Measurements from ENCODE around the gene AGAP3.

AGAP3 gene

DNA sequence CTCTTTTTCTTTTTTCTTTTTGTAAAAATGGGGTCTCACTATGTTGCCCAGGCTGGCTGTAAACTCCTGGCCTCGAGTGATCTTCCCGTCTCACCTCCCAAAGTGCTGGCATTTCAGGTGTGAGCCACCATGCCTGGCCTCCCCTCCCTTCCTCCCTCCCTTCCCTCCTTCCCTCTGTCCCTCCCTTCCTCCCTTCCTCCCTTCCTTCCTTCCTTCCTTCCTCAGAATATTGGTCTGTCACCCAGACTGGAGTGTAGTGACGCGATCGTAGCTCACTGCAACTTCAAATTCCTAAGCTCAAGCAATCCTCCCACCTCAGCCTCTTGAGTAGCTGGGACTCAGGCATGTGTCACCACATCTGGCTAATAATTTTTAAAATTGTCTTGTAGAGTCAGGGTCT lies 8.4 kb downstream of the AGAP3 start:
- H3K36me3 ChIP-seq (ENCODE audit: insufficient read depth, low read depth, low read length): peaks cover 17% of the 10 kb centered on the region; the same call in 1 of the 2 replicates
- H3K4me1 ChIP-seq (ENCODE audit: insufficient read depth, low read length): peaks cover 2% of the 10 kb centered on the region
- no peak overlapping the region for H3K9ac ChIP-seq (ENCODE audit: low read depth, low read length)
- no peaks in the 10 kb centered on the region for H3K9me3 ChIP-seq (ENCODE audit: insufficient read depth, low read depth, low read length)
- H3K27ac ChIP-seq (ENCODE audit: low read length): no peak overlapping the region
- peaks cover 3% of the 10 kb centered on the region; the same call in 1 of the 2 replicates for H3K27me3 ChIP-seq (ENCODE audit: insufficient read depth, low read length)
- H3K4me3 ChIP-seq (ENCODE audit: low read length): no peak overlapping the region

DNA sequence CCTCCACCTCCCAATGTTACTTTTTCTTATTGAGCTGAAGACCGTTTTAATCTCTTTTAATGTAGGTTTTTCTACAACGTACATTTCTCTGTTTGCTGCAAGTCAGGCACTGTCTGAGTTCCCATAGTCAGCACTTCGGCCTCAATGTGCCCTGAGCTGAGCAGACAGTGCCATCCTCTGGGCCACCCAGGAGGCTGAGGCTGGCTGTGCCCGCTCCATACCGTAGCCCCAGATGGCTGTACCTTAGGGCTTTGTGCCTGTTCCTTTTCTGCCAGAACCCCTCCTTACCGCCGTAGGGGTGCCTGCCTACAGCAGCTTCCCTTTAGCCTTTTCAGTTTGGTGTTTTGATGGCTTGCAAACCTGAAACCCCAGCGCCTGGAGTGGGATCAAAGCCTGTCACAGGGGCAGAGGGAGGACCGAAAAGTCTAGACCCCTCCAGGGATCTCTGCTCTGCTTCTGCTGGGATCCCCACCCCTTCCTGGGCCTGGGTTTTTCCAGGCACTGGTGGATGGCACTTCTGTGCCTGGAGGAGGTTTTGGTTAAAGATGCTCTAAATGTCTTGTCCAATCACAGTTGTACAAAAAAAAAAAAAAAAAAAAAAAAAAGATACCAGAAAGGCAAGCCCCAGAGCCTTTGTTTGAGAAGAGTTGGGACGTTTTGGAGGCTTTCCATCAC lies 9.0 kb downstream of the AGAP3 start:
- H3K9ac ChIP-seq (ENCODE audit: low read depth, low read length): no peak overlapping the region
- no peak overlapping the region for H3K4me3 ChIP-seq (ENCODE audit: low read length)
- no peaks in the 10 kb centered on the region for H3K27me3 ChIP-seq (ENCODE audit: insufficient read depth, low read length)
- no peak overlapping the region for H3K27ac ChIP-seq (ENCODE audit: low read length)
- H3K4me1 ChIP-seq (ENCODE audit: insufficient read depth, low read length): no peaks in the 10 kb centered on the region
- H3K9me3 ChIP-seq (ENCODE audit: insufficient read depth, low read depth, low read length): no peaks in the 10 kb centered on the region
- peaks cover 17% of the 10 kb centered on the region; the same call in 1 of the 2 replicates for H3K36me3 ChIP-seq (ENCODE audit: insufficient read depth, low read depth, low read length)

DNA sequence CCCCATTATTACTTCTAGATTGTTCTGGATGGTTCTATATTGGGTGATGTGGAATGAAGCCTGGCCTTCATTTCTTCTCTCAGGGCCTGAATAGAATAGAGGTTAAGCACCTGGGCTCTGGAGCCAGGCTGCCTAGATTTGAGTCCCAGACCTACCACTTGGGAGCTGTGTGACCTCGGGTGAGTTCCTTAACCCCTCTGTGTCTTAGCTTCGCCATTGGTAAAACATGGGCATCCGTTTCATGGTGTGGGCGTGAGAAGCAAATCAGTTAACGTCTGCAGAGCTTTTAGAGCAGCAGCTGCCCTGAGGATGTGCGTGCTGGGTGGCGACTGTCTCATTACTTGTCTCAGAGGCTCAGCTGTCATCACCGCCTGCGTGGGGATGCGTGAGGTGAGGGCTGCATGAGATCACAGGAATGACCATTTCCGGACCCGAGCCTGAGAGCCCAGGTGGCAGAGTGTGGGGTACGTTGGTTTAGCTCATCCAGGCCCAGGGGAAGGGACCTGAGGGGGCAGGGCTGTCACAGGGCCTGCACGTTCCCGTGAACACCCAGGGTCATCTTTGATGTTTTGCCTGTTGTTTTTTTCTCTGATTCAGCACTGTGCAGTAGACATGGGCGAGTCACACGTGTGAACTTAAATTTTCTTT lies 9.7 kb downstream of the AGAP3 start:
- Histone ChIP-seq H3K27me3 (ENCODE audit: insufficient read depth, low read length) (no peaks in the 10 kb centered on the region), H3K9ac (ENCODE audit: low read depth, low read length) (no peak overlapping the region), H3K4me1 (ENCODE audit: insufficient read depth, low read length) (no peaks in the 10 kb centered on the region), H3K36me3 (ENCODE audit: insufficient read depth, low read depth, low read length) (peaks cover 17% of the 10 kb centered on the region; the same call in 1 of the 2 replicates), H3K27ac (ENCODE audit: low read length) (no peak overlapping the region), H3K9me3 (ENCODE audit: insufficient read depth, low read depth, low read length) (no peaks in the 10 kb centered on the region), H3K4me3 (ENCODE audit: low read length) (no peak overlapping the region)

DNA sequence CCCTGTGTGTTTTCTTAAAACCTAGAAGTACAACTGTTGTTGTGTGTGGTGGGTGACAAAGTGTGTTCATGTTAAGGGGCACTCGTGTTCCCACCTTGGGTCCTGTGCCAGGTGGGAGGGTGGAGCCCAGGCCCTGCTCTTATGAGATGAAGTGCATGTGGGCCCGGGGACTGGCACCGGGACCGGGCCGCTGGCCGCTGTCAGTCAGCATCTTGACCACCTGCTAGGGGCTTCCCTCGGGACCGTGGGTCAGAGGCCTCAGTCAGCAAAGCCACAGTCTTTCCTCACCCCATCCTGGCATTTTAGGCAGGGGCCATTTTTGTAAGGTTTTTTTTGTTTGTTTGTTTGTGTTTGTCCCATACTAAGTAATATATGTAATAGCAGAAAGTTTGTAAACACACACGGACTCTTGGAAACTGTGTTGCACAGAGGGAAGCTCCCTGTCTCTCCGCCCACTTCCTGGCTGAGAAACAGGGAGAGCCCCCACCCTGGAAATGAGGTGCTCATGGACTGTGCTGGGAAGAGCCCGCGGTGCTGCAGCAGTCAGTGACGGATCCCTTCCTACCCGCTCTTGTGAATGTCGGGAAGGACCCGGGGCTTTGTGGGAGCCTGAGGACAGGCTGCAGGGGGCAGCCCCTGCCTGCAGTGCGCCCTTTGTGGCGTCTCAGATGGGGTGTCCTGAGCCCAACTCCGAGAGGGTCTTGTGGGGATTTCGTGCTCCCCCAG lies 13.4 kb downstream of the AGAP3 start:
- H3K9me3 ChIP-seq (ENCODE audit: insufficient read depth, low read depth, low read length): no peaks in the 10 kb centered on the region
- H3K27me3 ChIP-seq (ENCODE audit: insufficient read depth, low read length): no peaks in the 10 kb centered on the region
- peaks cover 18% of the 10 kb centered on the region for H3K4me1 ChIP-seq (ENCODE audit: insufficient read depth, low read length)
- no peak overlapping the region for H3K9ac ChIP-seq (ENCODE audit: low read depth, low read length)
- no peak overlapping the region for H3K4me3 ChIP-seq (ENCODE audit: low read length)
- no peak overlapping the region for H3K27ac ChIP-seq (ENCODE audit: low read length)
- H3K36me3 ChIP-seq (ENCODE audit: insufficient read depth, low read depth, low read length): 0 out of 2 replicates have a peak, but pooled peaks cover 3% of the 10 kb centered on the region

DNA sequence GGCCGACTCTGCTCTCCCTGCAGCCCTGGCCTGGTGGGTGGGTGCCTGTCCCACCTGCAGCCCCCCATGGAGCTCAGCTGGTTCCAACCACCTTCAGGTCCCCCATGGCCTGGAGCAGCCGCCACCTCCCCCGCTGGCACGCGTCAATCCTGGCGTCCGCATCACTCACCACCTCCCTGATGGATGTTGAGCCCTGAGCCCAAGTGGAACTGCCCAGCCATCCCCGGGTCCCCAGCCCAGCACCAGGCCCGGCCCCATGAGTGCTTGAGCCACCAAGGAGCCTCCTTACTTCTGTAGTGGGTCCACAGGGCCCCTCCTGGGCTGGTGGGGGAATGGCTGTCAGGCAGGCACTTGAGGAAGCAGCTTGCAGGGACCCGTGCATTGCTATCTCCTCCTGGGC lies 14.6 kb downstream of the AGAP3 start:
- Histone ChIP-seq H3K27ac (ENCODE audit: low read length) (no peak overlapping the region), H3K4me3 (ENCODE audit: low read length) (no peak overlapping the region), H3K4me1 (ENCODE audit: insufficient read depth, low read length) (peaks cover 25% of the 10 kb centered on the region), H3K9ac (ENCODE audit: low read depth, low read length) (no peak overlapping the region), H3K27me3 (ENCODE audit: insufficient read depth, low read length) (no peaks in the 10 kb centered on the region), H3K9me3 (ENCODE audit: insufficient read depth, low read depth, low read length) (no peaks in the 10 kb centered on the region), H3K36me3 (ENCODE audit: insufficient read depth, low read depth, low read length) (0 out of 2 replicates have a peak, but pooled peaks cover 2% of the 10 kb centered on the region)

DNA sequence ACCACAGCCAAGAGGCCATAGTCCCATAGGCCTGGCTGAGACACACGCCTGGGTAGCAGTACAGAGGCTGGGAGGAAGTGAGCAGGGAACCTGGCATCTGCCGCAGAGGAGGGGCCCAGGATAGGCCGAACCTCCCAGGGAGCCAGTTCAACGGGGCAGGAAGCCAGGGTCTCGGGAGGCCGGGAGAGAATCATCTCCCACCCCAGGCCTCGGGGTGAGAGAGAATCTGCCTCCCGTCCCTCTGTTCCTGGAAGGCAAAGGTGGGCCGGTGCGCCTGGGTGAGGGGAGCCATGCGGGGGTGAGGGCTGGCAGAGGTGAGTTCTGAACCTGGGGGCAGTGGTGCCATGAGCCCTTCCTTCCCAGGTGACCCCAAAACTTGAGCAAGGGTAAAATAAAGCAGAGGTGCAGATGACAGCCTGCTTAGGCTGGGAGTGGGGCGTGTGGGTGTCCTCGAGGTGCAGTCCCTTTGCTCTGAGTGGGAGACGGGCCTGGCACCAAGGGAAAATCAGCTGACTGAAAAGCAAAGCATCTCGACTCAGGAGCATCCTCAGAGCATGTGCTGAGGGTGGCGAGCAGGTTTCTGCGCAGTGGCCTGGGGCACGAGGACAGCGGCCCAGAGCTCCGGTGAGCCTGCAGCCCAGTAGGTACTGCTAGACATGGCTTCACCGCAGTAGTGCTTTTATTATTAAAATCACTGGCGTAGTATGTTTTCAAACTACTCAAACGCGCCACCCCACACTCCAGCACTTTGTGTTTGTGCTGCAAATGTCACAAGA lies 15.5 kb downstream of the AGAP3 start:
- no peak overlapping the region for H3K9ac ChIP-seq (ENCODE audit: low read depth, low read length)
- no peaks in the 10 kb centered on the region for H3K27me3 ChIP-seq (ENCODE audit: insufficient read depth, low read length)
- H3K27ac ChIP-seq (ENCODE audit: low read length): no peak overlapping the region
- H3K4me3 ChIP-seq (ENCODE audit: low read length): no peak overlapping the region
- H3K4me1 ChIP-seq (ENCODE audit: insufficient read depth, low read length): peaks cover 25% of the 10 kb centered on the region
- H3K9me3 ChIP-seq (ENCODE audit: insufficient read depth, low read depth, low read length): no peaks in the 10 kb centered on the region
- no peaks in the 10 kb centered on the region for H3K36me3 ChIP-seq (ENCODE audit: insufficient read depth, low read depth, low read length)

DNA sequence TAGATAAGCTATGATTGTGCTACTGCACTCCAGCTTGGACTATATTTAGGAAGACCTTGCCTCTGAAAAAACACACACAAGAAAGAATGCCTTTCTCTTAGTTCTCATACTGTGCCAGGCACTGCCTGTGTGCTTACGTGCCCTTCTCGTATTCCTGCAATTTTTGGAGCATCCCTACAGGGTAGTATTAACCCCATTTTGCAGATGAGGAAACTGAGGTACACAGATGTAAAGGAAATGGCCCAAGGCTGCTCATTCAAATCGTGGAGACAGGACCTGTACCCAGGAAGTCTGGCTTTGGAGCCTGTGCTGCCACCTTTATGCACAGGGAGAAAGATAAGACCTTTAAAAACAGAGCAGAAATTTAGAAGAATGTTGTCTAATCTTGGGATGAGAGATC lies 16.7 kb downstream of the AGAP3 start:
- Histone ChIP-seq H3K4me3 (ENCODE audit: low read length) (no peak overlapping the region), H3K4me1 (ENCODE audit: insufficient read depth, low read length) (peaks cover 25% of the 10 kb centered on the region), H3K9me3 (ENCODE audit: insufficient read depth, low read depth, low read length) (no peaks in the 10 kb centered on the region), H3K9ac (ENCODE audit: low read depth, low read length) (no peak overlapping the region), H3K27me3 (ENCODE audit: insufficient read depth, low read length) (no peaks in the 10 kb centered on the region), H3K36me3 (ENCODE audit: insufficient read depth, low read depth, low read length) (no peaks in the 10 kb centered on the region), H3K27ac (ENCODE audit: low read length) (no peak overlapping the region)

DNA sequence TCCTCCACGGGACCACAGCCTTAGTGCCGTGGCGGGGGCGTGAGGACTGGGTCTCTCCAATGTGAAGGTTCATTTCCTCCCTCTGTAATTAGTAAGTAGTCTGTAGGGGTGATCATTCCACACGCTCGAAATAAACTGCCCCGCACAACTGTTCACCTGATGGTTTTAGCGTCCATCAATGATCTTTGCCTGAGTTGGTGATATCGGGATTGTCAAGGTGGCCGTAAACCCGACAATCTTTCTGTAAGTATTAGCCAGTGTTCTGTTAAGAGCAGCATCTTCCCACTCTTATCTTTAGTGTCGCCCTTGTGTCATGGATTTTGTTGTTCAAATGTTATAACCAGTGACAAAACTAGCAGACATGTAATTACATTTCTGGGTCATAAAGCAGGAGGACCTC lies 17.7 kb downstream of the AGAP3 start:
- Histone ChIP-seq H3K27ac (ENCODE audit: low read length) (peak overlapping the region; percentile 4), H3K27me3 (ENCODE audit: insufficient read depth, low read length) (no peaks in the 10 kb centered on the region), H3K9ac (ENCODE audit: low read depth, low read length) (peak overlapping the region; percentile 49; the same call in 1 of the 2 replicates), H3K36me3 (ENCODE audit: insufficient read depth, low read depth, low read length) (no peaks in the 10 kb centered on the region), H3K9me3 (ENCODE audit: insufficient read depth, low read depth, low read length) (no peaks in the 10 kb centered on the region), H3K4me3 (ENCODE audit: low read length) (peak overlapping the region; percentile 60; the same call in 1 of the 2 replicates), H3K4me1 (ENCODE audit: insufficient read depth, low read length) (peaks cover 25% of the 10 kb centered on the region)

DNA sequence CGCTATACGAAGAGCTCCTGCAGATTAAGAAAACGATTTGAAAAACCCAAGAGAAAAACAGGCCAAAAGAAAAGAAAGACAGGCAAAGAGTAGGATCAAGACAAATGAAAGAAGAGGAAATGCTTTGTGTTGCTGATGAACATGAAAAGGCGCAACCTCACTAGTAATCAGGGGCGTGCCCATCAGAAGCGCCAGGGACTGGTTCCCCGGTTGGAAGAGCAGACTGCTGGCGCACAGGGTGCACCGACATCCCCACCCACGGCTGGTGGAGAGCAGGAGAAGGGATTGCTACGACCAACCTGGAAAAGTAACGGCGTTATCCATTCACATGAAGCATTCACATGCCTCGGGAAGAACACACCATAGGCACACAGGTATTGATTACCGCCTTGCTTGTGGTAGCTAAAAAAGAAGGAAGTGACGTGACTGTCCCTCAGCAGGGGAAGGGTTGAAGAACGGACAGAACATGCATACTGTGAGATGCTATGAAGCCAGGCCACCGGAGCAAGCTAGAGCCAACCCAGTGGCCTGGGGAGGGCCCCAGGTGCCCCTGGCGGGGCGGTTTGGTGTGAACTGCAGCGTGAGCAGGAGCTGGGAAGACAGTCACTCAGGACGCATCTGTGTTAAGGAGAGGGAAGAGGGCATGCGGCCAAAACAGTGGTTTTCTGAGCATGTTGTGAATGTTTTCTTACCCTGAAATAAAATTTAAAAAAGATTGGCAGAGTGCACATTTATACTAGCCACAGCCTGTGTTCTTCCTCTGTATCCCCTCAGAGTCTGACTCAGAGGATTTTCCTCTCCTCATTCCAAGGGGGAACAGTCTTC lies 18.3 kb downstream of the AGAP3 start:
- H3K27ac ChIP-seq (ENCODE audit: low read length): peak overlapping the region; percentile 43

DNA sequence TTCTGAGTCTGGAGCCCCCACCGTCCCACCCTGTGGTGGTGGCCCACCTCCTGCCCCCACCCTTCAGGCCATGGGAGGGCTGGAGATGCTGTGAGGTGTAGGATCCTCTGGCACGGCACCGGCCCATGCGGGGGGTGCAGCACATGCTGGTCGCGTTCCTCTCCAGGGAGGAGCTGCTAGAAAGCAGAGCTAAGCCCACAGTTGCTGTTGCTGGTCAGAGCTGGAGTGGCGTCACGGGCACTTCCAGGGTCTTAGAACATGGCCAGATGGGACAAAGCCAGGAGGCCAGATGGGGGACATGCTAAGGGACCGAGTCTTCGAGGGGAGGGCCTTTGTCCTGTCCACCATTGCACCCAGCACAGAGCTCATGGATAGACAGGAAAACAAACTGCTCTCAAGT lies 21.6 kb downstream of the AGAP3 start:
- Histone ChIP-seq H3K27me3 (ENCODE audit: insufficient read depth, low read length) (peaks cover 5% of the 10 kb centered on the region; the same call in 1 of the 2 replicates), H3K9me3 (ENCODE audit: insufficient read depth, low read depth, low read length) (no peaks in the 10 kb centered on the region), H3K36me3 (ENCODE audit: insufficient read depth, low read depth, low read length) (no peaks in the 10 kb centered on the region), H3K4me1 (ENCODE audit: insufficient read depth, low read length) (peaks cover 22% of the 10 kb centered on the region), H3K27ac (ENCODE audit: low read length) (no peak overlapping the region), H3K4me3 (ENCODE audit: low read length) (no peak overlapping the region), H3K9ac (ENCODE audit: low read depth, low read length) (no peak overlapping the region)

More for the DNA sequence above, 18.3 kb downstream of the AGAP3 start:
- H3K9me3 ChIP-seq (ENCODE audit: insufficient read depth, low read depth, low read length): no peaks in the 10 kb centered on the region
- H3K36me3 ChIP-seq (ENCODE audit: insufficient read depth, low read depth, low read length): no peaks in the 10 kb centered on the region
- H3K27me3 ChIP-seq (ENCODE audit: insufficient read depth, low read length): no peaks in the 10 kb centered on the region
- H3K9ac ChIP-seq (ENCODE audit: low read depth, low read length): peak overlapping the region; percentile 49; the same call in 1 of the 2 replicates
- peak overlapping the region; percentile 60 for H3K4me3 ChIP-seq (ENCODE audit: low read length)
- peaks cover 25% of the 10 kb centered on the region for H3K4me1 ChIP-seq (ENCODE audit: insufficient read depth, low read length)
